ENCODE results near the gene CYP2W1.
"Not testable (repeated sequence)": the region's sequence is repeated elsewhere in the genome, so short reads cannot be mapped to it uniquely, and the experiment has no call there.

The CYP2W1 gene, protein sequence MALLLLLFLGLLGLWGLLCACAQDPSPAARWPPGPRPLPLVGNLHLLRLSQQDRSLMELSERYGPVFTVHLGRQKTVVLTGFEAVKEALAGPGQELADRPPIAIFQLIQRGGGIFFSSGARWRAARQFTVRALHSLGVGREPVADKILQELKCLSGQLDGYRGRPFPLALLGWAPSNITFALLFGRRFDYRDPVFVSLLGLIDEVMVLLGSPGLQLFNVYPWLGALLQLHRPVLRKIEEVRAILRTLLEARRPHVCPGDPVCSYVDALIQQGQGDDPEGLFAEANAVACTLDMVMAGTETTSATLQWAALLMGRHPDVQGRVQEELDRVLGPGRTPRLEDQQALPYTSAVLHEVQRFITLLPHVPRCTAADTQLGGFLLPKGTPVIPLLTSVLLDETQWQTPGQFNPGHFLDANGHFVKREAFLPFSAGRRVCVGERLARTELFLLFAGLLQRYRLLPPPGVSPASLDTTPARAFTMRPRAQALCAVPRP

DNA sequence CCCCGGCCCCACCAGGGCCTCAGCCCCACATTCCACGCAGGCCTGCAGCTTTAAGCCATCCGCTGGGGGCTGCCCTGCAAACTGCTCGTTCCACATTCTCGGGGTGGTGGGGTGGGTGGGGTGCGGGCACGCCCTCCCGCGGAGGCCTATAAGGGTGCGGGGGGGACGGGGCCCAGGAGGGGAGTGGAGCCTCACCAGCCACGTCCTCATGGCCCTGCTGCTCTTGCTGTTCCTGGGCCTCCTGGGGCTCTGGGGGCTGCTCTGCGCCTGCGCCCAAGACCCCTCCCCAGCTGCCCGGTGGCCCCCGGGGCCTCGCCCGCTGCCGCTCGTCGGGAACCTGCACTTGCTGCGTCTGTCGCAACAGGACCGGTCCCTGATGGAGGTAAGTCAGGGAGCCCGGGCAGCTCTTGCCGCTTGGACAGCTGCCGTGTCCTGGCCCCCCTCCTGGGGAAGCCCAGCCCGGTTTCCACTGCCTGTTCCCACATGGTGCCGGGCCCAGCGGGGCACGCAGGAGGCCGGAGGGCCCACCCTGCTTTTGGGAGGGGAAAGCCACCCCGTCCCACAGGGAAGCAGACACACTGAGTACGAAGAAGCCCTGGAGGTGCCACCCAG is at the start of gene CYP2W1:
TSS of gene CYP2W1 (plus strand) at position 178 of the 612 bp plus-strand sequence. CDS start at position 209, 31 bp downstream.
- no peak for DNase-seq

DNA sequence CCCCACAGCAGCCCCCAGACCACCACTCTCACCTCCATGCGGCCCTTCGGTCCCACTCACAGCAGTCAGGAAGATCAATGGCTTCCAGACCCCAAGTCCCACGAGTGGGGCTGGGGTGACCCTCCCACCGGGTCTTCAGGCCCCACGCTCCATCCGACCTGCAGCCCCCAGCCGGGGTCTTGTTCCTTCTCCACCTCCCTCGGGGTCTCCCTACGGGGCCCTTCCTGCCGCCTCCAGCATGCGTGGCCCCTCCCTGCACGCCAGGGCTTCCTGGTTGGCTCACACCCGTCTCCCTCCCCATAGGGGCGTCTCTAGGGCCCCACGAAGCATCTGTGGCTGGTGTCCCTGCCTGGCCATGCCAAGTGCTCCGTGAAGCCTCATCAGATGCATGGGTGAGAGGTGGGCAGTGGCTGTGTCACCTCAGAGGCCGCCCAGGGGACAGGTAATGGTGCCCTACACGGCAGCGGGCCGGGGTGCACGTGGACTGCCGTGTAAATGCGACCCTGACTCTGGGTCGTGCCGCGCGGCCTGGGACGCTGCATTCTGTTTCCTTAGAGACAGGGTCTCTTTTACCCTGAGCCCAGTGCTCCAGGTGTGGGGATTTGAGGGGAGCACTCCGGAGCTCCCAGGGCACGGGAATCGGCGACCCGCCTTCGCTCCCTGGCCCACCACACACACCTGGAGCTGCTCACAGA is 48.4 kb upstream of the CYP2W1 start:
- no peak for DNase-seq

GRCh38 chr7:935164-935873 is 47.7 kb upstream of the CYP2W1 start:
- no peak for DNase-seq

GRCh38 chr7:935874-936385 is 47.1 kb upstream of the CYP2W1 start:
- no peak for DNase-seq

DNA sequence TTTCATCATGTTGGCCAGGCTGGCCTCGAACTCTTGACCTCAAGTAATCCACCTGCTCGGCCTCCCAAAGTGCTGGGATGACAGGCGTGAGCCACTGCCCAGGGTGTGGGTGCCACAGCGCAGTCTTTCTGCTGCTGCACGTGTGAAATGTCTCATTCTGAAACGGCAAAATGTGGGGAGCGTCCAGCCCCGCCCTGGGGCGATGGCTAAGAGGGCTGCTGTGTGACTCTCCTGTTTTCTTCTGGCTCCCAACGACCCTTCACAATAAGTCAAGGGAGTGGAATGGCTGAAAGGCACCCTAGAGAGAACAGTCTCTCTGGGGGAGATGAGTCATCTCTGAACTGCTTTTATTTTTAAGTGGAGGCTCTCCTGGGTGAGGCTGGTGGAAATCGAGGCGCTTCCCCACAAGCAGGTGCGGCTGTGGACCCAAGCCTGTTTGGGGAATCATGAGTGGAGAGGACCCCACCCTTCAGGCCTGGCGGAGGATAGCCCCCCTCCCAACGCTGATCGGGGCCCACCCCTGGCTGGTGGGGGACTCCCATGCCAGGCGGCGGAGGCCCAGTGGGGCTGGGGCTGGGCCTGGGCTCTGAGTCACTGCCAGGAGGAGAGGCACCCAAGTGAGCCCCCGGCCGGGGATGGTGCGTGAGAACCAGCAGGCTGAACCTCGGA is 46.5 kb upstream of the CYP2W1 start:
- DNase-seq = no peak

DNA sequence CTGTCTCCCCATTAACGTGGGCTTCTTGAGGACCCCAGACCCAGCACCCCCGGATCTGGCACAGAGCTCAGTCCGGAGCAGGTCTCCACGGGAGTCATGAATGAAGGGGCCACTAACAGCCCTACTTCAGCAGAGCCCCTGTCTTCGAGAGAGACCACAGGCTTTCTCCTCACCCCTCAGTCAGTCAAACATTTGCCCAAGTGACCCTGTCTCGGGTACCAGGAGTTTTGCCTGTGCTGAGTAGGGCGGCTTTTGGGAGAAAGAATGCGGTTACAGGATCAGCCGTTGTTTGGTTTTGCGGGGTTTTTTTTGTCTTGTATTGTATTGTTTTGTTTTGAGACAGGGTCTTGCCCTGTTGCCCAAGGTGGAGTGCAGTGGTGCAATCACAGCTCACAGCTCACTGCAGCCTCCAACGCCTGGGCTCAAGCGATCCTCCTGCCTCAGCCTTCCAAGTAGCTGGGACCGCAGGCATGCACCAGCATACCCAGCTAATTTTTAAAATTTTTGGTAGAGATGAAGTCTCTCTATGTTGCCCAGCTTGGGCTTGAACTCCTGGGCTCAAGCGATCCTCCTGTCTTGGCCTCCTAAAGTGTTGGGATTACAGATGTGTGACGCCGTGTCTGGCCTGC is 45.0 kb upstream of the CYP2W1 start:
- DNase-seq = no peak

DNA sequence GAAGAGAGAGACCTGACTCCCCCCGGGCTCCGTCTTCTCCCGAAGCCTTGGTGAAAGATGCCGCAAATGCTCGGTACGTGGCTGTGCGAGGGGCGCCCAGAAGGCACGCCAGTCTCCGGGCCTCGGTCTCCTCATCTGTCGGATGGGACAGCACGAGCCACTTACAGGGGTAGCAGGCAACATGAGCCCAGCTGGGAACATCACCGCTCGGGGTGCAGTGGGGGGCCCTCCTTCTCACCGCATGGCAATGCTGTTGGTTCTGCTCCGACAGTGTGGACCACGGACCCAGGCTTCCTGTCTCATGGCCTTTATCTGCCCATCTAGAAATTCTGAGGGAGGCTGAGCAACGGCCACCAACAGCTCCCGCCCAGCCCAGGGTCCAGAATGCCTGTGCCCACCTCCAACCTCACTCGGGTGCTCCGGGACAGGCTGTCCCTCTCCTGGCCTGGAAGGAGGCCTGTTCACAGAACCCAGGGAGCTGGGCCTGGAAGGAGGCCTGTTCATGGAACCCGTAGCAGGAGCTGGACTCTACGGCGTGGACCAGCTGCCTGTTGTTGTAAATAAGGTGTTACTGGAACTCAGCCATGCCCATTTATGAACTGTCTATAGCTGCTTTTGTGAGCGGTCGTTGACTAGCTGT is 44.3 kb upstream of the CYP2W1 start:
- DNase-seq = no peak

- no peak for DNase-seq
Observed at GRCh38 chr7:939843-940242, 43.1 kb upstream of the CYP2W1 start.

DNA sequence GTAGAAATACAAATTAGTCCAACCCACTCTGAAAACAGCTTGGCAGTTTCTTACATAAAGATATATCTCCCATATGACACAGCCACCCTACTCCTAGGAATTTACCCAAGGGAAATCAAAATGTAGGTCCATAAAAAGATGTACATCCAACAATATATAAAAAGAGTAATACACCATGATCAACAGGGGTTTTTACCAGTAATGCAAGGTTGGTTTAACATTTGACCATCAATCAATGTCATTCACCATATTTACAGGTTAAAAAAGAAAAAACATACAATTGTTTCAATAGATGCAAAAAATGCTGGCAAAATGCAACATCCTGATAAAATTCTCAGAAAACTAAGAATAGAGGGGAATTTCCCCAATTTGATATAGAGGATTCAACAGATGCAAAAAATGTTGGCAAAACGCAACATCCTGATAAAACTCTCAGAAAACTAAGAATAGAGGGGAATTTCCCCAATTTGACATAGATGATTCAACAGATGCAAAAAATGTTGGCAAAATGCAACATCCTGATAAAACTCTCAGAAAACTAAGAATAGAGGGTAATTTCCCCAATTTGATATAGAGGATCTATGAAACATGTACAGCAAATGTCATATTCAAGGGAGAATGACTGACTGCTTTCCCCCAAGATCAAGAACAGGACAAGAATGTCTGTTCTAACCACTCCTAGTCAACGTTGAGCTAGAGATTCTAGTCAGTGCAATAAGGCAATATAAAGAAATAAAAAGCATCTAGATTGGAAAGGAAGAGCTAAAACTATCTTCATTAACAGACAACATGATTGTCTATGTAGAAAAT is 42.2 kb upstream of the CYP2W1 start:
- no peak for DNase-seq

GRCh38 chr7:943793-944192 is 39.2 kb upstream of the CYP2W1 start:
- DNase-seq = not testable (repeated sequence)

DNA sequence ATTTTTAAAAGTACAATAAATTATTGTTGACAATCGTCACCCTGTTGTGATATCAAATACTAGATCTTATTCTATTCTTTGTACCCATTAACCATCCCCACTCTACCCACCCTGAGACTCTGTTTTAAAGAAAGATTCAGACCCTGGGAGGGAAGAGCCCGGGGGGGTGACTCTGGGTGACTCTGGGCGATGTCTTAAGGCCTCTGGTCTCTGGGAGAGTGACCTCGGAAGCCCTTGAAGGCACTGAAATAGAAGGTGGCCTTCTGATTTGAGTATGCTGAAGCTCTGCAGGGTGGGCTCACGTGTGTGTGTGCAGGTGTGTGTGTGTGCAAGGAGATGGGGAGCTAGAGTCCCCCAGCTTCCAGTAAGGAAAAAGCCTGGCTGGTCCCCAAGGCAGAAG is 38.2 kb upstream of the CYP2W1 start:
- DNase-seq = no peak

DNA sequence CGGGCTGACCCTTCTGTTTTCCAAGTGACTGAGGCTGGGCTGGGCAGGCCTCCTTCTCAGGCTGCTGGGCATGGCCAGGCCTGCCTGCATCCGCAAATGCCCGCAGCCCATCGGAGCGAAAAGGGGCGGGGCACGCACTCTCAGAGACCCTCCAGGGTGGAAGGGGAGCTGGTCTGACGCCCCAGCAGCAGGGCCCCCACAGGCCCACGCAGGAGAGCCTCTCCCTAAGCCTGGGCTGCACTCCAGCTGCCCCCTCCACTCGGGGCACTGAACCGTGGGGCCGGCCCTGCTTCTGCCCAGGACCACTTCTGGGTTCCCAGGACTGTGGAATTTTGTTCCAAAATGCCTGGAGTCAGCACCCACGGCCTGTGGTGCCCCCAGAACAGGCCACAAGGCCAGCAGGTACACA is 37.8 kb upstream of the CYP2W1 start:
- DNase-seq = no peak

- no peak for DNase-seq
Observed at GRCh38 chr7:945556-946255, 37.3 kb upstream of the CYP2W1 start.

- no peak for DNase-seq
Observed at GRCh38 chr7:946256-946996, 36.6 kb upstream of the CYP2W1 start.

- DNase-seq = no peak
Observed at GRCh38 chr7:947391-948210, 35.4 kb upstream of the CYP2W1 start.

- DNase-seq = no peak
Observed at GRCh38 chr7:949021-949934, 33.7 kb upstream of the CYP2W1 start.

Measured in T1000 (cell line).